LNCAP (cell line): ENCODE data around the gene C16orf92.

Experiments
- TF ChIP-seq, protein P1 (sequence below): fragments of 450-650 bp; IDR thresholded peaks from 2 replicates; pipeline ENCODE4 v1.5.1; 2017; ENCODE audit warnings: mild to moderate bottlenecking

C16orf92 gene

DNA sequence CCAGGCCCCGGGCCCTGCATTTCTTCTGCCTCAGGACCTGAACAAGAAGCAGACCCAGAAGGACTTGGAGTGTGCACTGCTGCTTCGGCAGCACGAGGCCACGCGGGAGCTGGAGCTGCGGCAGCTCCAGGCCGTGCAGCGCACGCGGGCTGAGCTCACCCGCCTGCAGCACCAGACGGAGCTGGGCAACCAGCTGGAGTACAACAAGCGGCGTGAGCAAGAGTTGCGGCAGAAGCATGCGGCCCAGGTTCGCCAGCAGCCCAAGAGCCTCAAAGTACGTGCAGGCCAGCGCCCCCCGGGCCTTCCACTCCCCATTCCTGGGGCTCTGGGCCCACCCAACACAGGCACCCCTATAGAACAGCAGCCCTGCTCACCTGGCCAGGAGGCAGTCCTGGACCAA lies 36.8 kb upstream of the C16orf92 start:
- TF ChIP-seq, protein P1, sequence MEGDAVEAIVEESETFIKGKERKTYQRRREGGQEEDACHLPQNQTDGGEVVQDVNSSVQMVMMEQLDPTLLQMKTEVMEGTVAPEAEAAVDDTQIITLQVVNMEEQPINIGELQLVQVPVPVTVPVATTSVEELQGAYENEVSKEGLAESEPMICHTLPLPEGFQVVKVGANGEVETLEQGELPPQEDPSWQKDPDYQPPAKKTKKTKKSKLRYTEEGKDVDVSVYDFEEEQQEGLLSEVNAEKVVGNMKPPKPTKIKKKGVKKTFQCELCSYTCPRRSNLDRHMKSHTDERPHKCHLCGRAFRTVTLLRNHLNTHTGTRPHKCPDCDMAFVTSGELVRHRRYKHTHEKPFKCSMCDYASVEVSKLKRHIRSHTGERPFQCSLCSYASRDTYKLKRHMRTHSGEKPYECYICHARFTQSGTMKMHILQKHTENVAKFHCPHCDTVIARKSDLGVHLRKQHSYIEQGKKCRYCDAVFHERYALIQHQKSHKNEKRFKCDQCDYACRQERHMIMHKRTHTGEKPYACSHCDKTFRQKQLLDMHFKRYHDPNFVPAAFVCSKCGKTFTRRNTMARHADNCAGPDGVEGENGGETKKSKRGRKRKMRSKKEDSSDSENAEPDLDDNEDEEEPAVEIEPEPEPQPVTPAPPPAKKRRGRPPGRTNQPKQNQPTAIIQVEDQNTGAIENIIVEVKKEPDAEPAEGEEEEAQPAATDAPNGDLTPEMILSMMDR, result no peak

DNA sequence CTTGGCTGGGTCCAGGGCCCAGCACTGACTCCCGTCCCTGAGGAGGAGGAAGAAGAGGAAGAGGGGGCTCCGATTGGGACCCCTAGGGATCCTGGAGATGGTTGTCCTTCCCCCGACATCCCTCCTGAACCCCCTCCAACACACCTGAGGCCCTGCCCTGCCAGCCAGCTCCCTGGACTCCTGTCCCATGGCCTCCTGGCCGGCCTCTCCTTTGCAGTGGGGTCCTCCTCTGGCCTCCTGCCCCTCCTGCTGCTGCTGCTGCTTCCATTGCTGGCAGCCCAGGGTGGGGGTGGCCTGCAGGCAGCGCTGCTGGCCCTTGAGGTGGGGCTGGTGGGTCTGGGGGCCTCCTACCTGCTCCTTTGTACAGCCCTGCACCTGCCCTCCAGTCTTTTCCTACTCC lies 36.1 kb upstream of the C16orf92 start:
- TF ChIP-seq, protein P1, result no peak

DNA sequence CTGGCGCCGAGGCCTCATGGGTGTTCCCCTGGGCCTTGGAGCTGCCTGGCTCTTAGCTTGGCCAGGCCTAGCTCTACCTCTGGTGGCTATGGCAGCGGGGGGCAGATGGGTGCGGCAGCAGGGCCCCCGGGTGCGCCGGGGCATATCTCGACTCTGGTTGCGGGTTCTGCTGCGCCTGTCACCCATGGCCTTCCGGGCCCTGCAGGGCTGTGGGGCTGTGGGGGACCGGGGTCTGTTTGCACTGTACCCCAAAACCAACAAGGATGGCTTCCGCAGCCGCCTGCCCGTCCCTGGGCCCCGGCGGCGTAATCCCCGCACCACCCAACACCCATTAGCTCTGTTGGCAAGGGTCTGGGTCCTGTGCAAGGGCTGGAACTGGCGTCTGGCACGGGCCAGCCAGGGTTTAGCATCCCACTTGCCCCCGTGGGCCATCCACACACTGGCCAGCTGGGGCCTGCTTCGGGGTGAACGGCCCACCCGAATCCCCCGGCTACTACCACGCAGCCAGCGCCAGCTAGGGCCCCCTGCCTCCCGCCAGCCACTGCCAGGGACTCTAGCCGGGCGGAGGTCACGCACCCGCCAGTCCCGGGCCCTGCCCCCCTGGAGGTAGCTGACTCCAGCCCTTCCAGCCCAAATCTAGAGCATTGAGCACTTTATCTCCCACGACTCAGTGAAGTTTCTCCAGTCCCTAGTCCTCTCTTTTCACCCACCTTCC lies 35.5 kb upstream of the C16orf92 start:
- TF ChIP-seq, protein P1, result no peak

DNA sequence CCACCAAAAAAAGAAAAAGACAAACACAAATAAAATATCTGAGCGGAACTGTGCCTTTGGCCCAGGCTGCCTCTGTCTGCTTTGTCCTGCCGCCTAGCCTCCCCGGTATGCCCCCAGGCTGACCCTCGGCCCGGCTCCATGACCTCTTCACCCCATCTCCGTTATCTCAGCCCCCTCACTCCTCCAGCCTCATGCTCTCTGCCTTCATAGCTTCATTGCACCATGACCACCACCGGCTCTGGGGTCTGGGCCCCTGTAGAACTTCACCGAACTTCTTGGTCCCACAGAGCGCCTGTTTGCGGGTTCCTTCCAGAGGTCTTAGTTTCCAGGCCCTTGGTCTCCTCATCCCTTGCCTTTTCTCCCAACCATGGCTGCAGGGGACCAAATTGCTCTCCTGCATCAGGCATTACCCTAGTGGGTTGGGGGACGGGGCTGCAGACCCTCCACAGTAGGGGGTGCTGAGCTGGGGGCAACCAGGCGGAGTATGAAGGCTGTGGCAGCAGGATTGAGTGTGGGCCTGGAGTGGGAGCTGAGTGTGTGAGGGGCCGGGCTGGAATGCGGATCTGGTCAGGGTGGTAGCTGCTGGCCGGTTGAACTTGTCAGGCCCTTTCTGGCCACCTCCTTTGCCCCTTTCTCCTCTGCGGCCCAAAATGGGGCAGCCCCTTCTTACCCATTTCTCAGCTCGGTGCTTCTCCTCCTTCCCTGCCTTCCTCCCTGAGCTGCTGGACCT lies 34.5 kb upstream of the C16orf92 start:
- TF ChIP-seq, protein P1, result no peak

DNA sequence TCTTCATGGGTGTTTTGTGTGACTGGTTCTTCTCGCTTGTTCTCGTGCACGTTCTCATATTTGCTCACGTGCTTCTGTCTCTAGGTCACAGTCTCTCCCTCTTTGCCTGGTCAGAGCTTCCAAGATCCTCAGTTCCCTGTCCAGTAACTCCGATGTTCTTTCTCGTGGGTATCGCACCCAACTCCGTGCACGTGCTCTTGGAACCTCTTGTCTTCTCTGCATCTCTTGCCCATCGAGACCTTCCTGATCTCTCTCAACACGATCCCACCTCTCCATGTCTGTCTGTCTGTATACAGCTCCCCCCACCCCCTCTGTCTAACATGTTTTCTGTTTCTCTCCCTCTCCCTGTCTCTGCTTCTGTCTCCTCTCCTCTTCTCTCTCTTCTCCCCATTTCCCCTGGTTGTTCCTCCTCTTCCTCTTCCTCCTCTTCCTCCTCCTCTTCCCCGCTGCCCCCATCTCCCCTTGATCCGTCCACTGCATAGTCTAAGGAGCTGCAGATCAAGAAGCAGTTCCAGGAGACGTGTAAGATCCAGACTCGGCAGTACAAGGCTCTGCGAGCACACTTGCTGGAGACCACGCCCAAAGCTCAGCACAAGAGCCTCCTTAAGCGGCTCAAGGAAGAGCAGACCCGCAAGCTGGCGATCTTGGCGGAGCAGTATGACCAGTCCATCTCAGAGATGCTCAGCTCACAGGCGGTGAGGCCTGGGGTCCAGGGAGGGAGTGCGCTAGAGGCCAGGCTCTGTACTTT lies 33.7 kb upstream of the C16orf92 start:
- TF ChIP-seq, protein P1, result no peak

DNA sequence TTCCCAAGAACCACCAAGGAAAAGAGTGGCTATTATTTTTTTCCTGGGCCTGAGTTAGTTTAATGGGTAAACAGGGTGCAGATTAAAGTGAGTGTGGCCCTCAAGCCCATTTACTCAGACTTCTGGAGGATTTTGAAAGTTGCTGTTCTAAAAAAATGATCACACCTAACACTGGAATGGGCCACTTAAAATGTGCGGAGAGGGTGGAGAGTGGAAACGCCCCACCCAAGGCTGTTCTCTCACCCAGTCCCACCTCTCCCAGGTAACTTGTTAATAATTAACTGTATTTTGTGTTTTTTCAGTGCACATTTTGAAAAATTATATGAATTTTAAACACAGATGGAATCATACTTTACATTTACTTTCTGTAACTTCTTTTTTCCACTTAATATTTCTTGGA lies 33.0 kb upstream of the C16orf92 start:
- TF ChIP-seq, protein P1, result no peak

DNA sequence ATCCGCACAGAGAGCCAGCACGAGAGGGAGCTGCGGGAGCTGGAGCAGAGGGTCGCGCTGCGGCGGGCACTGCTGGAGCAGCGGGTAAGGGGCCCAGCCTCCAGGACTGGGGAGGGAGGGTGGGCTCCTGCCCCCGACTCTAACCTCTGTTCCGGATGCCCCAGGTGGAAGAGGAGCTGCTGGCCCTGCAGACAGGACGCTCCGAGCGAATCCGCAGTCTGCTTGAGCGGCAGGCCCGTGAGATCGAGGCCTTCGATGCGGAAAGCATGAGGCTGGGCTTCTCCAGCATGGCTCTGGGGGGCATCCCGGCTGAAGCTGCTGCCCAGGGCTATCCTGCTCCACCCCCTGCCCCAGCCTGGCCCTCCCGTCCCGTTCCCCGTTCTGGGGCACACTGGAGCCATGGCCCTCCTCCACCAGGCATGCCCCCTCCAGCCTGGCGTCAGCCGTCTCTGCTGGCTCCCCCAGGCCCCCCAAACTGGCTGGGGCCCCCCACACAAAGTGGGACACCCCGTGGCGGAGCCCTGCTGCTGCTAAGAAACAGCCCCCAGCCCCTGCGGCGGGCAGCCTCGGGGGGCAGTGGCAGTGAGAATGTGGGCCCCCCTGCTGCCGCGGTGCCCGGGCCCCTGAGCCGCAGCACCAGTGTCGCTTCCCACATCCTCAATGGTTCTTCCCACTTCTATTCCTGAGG lies 32.0 kb upstream of the C16orf92 start:
- TF ChIP-seq, protein P1, result no peak
